ENCODE data around the gene MAPKAP1.

- TF ChIP-seq CREB5 (CRISPR knock-in tag; IDR thresholded peaks at IDR 0.05; ENCODE audit: low read depth) (no peak), TOX (CRISPR knock-in tag; IDR thresholded peaks at IDR 0.05; ENCODE audit: borderline replicate concordance) (no peak)
Observed at GRCh38 chr9:125461636-125462190, 245.3 kb downstream of the MAPKAP1 start.
